OCI-LY1 (cell line): ENCODE measurements around the gene KLF3.

ENCODE experiments used
- H2AFZ ChIP-seq: fragments of 200-600 bp; sonication (generic), shearing (Covaris generic); 2 replicates; pipeline ENCODE4 v1.6.0; 2014; ENCODE audit warnings: antibody characterized with exemption, mild to moderate bottlenecking, low read length
- H3F3A ChIP-seq: fragments of 200-600 bp; sonication (generic), shearing (Covaris generic); 2 replicates; pipeline ENCODE4 v1.6.0; 2014; ENCODE audit warnings: mild to moderate bottlenecking, antibody characterized with exemption, low read length, moderate library complexity; ENCODE audit not compliant: insufficient read depth
- H3K27ac ChIP-seq: fragments of 200-600 bp; sonication (generic); 2 replicates; pipeline ENCODE4 v1.5.1; 2014; ENCODE audit warnings: low read length, mixed run types, mild to moderate bottlenecking, low read depth; ENCODE audit not compliant: poor library complexity, severe bottlenecking
- H3K27me3 ChIP-seq: fragments of 200-600 bp; sonication (generic); 2 replicates; pipeline ENCODE4 v1.6.0; 2014; ENCODE audit warnings: antibody characterized with exemption, mild to moderate bottlenecking, low read length, moderate library complexity; ENCODE audit not compliant: insufficient read depth
- H3K36me3 ChIP-seq: fragments of 200-600 bp; sonication (generic); 2 replicates; pipeline ENCODE4 v1.6.1; 2014; ENCODE audit warnings: mild to moderate bottlenecking, antibody characterized with exemption, low read length, moderate library complexity, mixed read lengths; ENCODE audit not compliant: insufficient read depth
- H3K4me1 ChIP-seq: fragments of 200-600 bp; sonication (generic); 2 replicates; pipeline ENCODE4 v1.5.1; 2014; ENCODE audit warnings: mild to moderate bottlenecking, low read length, moderate library complexity; ENCODE audit not compliant: insufficient read depth, severe bottlenecking
- H3K4me2 ChIP-seq: fragments of 200-600 bp; sonication (generic), shearing (Covaris generic); 2 replicates; pipeline ENCODE4 v1.6.1; 2014; ENCODE audit warnings: low read length
- H3K4me3 ChIP-seq: fragments of 200-600 bp; sonication (generic); 2 replicates; pipeline ENCODE4 v1.5.1; 2014; ENCODE audit warnings: low read length, low read depth, mild to moderate bottlenecking, mixed read lengths; ENCODE audit not compliant: poor library complexity, severe bottlenecking
- H3K79me2 ChIP-seq: fragments of 200-600 bp; shearing (Covaris generic); 2 replicates; pipeline ENCODE4 v1.6.1; 2016; ENCODE audit warnings: mixed run types, low read length, mixed read lengths; ENCODE audit not compliant: insufficient read depth
- H3K9ac ChIP-seq: fragments of 200-600 bp; sonication (generic), shearing (Covaris generic); 2 replicates; pipeline ENCODE4 v1.6.1; 2014; ENCODE audit warnings: mild to moderate bottlenecking, low read length, mixed read lengths
- H3K9me2 ChIP-seq: fragments of 200-600 bp; sonication (generic), shearing (Covaris generic); 2 replicates; pipeline ENCODE4 v1.6.1; 2014; ENCODE audit warnings: low read depth, mild to moderate bottlenecking, low read length, mixed read lengths
- H3K9me3 ChIP-seq: fragments of 200-600 bp; shearing (Covaris generic); 2 replicates; pipeline ENCODE4 v1.6.1; 2014; ENCODE audit warnings: low read length, mixed read lengths
- H4K20me1 ChIP-seq: fragments of 200-600 bp; sonication (generic), shearing (Covaris generic); 2 replicates; pipeline ENCODE4 v1.6.0; 2016; ENCODE audit warnings: mild to moderate bottlenecking, low read length; ENCODE audit not compliant: insufficient read depth
- CTCF ChIP-seq: fragments of 200-600 bp; sonication (generic), shearing (Covaris generic); IDR thresholded peaks from 2 replicates; pipeline ENCODE4 v1.5.1; 2017; ENCODE audit warnings: mild to moderate bottlenecking, antibody characterized with exemption, low read length, moderate library complexity, mixed read lengths
- EZH2 ChIP-seq: fragments of 200-600 bp; sonication (generic), shearing (Covaris generic); IDR thresholded peaks from 2 replicates; pipeline ENCODE4 v1.8.0; 2017; ENCODE audit warnings: borderline replicate concordance, mixed run types, mild to moderate bottlenecking, antibody characterized with exemption, low read length, moderate library complexity, mixed read lengths

KLF3 gene

DNA sequence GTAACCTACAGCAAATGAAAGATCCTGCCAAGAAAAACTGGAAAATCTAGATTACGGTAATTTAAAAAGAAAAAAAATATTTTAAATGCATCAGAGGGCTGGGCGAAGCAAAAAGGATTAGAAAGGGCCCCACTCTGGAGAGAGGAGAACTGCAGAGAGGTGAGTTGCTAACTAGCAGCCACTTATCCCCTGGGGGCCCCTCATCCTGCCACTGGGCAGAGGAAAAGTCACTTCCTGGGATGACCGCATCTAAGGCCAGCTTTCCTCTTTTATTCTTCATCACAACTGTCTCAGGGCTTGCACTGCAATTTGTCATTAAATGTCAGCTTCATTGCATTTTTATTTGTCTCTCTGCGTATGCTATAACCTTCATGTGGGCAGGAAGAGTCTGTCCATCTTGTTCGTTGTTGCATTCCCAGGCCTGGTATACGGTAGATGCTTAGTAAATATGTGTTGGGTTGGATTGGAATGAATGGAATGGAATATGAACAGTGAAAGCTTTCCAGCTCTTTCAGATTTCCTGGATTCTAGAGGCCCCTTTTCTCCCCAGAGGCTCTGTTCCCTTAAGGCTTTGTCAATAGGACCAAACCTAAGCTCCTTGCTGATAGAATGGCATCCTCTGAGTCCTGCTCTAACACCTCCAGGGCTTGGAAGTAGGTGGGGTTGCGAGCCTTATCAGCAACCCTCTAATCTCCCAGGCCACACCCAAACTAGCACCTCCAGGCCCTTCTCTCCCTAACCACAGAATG is 59.9 kb downstream of the KLF3 start:
- Histone ChIP-seq H3K9me2 (no peaks in the 10 kb centered on the region), H3K4me3 (no peak overlapping the region), H3F3A (no peaks in the 10 kb centered on the region), H3K9me3 (no peaks in the 10 kb centered on the region), H3K79me2 (no peaks in the 10 kb centered on the region), H2AFZ (no peak overlapping the region), H3K36me3 (no peaks in the 10 kb centered on the region), H3K9ac (no peak overlapping the region), H3K27me3 (peaks cover 5% of the 10 kb centered on the region; the same call in 1 of the 2 replicates), H3K4me1 (no peaks in the 10 kb centered on the region), H3K4me2 (no peak overlapping the region), H3K27ac (no peak overlapping the region), H4K20me1 (no peaks in the 10 kb centered on the region)
- TF ChIP-seq EZH2 (no peak), CTCF (no peak)

DNA sequence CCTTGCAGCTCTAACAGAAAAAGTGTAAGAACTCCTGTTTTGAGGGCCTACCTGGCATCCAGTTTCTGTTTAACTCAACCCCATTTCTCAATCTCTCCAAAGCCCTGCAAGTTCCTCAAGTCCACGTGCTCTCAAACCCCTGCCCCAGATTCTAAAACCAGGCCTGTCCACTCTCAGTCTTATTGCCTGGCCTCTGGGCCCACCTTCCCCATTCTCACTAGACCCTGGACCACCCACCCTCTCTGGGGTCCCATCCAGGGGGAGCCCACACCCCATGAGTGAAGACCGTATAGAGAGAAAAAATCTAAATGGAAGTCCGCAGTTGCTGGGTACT is 60.4 kb downstream of the KLF3 start:
- no peak overlapping the region for H3K27ac ChIP-seq
- TF ChIP-seq CTCF, result no peak
- no peaks in the 10 kb centered on the region for H4K20me1 ChIP-seq
- H3K4me3 ChIP-seq, result no peak overlapping the region
- H3K27me3 ChIP-seq, result peaks cover 5% of the 10 kb centered on the region; the same call in 1 of the 2 replicates
- no peak overlapping the region for H3K4me2 ChIP-seq
- H2AFZ ChIP-seq, result no peak overlapping the region
- no peaks in the 10 kb centered on the region for H3K4me1 ChIP-seq
- no peak overlapping the region for H3K9ac ChIP-seq
- H3K36me3 ChIP-seq, result no peaks in the 10 kb centered on the region
- H3K79me2 ChIP-seq, result no peaks in the 10 kb centered on the region
- no peaks in the 10 kb centered on the region for H3K9me3 ChIP-seq
- no peaks in the 10 kb centered on the region for H3K9me2 ChIP-seq
- no peaks in the 10 kb centered on the region for H3F3A ChIP-seq

GRCh38 chr4:38728631-38729141 is 64.7 kb downstream of the KLF3 start:
- TF ChIP-seq CTCF (no peak; the same call in 1 of the 2 replicates), EZH2 (no peak)

More at GRCh38 chr4:38728631-38729141, 64.7 kb downstream of the KLF3 start:
- no peak overlapping the region for H3K4me3 ChIP-seq
- H3K36me3 ChIP-seq, result no peaks in the 10 kb centered on the region
- no peaks in the 10 kb centered on the region for H3K79me2 ChIP-seq
- H3K27me3 ChIP-seq, result no peaks in the 10 kb centered on the region
- no peaks in the 10 kb centered on the region for H3K9me2 ChIP-seq
- no peak overlapping the region for H3K4me2 ChIP-seq
- no peak overlapping the region for H2AFZ ChIP-seq
- H4K20me1 ChIP-seq, result no peaks in the 10 kb centered on the region
- peaks cover 7% of the 10 kb centered on the region for H3K4me1 ChIP-seq
- no peaks in the 10 kb centered on the region for H3K9me3 ChIP-seq
- no peak overlapping the region for H3K9ac ChIP-seq
- no peaks in the 10 kb centered on the region for H3F3A ChIP-seq
- no peak overlapping the region for H3K27ac ChIP-seq
